Right hindlimb (tissue), 1 donor: ENCODE results near the gene CDX1.
"Not testable (repeated sequence)": the region's sequence is repeated elsewhere in the genome, so short reads cannot be mapped to it uniquely, and the experiment has no call there.

Source experiments
- DNase-seq: peaks from one replicate; pipeline ENCODE4 v3.0.0-alpha.2; 2018

The CDX1 gene

GRCh38 chr5:150210644-150211043 lies 44.1 kb downstream of the CDX1 start:
- DNase-seq = no peak

GRCh38 chr5:150211156-150212030 lies 44.8 kb downstream of the CDX1 start:
- no peak for DNase-seq

DNA sequence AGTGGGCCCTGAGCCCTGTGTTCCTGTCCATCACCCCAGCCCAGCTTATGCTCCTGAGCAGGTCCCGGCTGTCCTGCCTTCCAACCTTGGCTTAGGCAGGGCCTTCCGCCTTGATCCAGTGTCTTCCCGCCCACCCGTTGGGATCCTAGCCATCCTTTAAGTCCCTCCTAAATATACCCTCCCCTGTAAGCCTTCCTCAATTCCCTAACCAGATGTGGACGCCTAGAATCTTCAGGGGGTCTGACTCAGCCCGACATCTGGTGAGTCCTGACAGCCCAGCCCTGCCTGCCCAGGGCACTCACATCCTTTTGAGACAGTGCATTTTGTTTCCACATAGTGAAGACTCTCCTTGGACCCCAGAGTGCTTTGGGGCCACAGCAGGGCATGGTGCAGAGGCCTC lies 47.0 kb downstream of the CDX1 start:
- DNase-seq = peak; percentile 74

- peak; percentile 65 for DNase-seq
These were observed 47.7 kb downstream of the CDX1 start for GRCh38 chr5:150214289-150214688.

DNA sequence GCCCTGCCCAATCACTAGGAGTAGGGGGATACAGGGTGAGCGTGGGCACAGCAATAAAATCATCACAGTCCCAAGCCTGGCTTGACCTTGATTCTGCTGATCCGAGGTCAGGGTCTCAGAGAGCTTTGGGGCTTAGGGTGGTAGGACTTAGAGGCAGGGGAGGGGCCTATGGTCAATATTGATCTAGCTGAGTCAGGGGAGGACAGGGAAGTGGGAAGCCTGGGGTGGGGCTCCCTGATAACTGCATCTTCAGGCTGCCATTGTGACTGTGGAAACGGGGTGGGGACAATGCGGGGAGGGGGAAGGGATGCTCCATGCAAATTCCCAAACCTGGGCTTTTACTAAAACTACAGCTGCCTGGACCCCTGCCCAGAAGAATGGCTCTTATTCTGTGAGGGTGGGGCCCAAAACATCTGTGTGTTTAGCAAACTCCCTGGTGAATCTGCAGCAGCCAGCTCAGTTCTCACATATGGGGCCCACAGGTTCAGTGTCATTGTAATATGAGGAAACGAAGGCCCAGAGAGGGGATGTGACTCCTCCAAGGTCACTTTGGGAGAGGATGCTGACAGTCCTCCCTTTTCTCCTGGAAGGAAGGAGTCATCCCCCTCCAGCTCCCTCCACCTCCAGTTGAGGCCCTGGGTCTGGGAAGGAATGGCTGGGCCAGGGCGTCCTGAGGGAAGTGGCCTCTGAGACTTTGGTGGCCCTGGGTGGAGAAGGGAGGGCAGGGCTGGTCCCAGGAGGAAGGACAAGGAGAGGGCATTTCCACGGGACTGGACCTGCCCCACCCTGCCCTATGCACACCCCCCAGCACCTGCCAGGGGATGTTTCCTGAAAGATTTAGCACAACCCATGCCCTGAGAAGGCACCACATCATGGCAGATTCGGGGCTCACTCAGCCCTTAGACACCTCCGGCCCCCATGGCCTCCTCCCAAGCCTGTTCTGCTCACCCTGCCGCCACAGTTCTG lies 49.7 kb downstream of the CDX1 start:
- DNase-seq = peak; percentile 86

DNA sequence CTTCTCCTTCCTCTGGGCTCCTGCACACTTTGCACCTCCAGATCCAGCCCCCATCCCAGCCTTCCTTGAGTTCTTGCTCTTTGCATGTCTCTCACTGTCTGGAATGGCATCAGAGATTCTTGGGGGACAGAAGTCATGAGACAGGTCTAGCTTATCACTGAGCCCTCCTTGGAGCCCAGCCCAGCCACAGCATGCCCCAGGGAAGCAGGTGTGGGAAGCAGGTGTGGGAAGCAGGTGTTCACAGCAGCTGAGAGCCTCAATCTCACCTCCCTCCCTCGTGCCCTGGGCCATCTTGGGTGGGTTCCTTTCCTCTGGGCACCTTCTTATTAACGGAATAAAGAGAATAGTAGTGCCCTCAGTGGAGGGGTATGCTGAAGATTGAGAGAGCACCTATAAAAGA lies 50.5 kb downstream of the CDX1 start:
- no peak for DNase-seq

- DNase-seq = peak; percentile 90
These were observed 51.5 kb downstream of the CDX1 start for GRCh38 chr5:150217873-150218692.

DNA sequence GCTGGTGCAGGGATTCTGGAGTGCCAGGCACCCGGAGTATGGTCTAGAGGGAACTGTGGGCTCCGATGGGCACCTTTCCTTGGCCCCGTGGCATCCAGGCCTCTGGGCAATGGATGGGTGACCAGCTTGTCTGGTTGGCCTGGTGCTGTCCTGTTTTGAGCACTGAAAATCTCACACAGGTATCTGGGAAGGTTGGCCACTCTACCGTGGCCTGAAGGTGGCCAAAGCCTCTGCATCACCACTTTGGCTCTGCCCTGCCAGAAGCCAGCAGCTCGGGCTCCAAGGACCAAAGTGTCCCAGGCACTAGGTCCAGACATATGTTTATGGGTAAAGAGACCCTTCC lies 52.1 kb downstream of the CDX1 start:
- no peak for DNase-seq

GRCh38 chr5:150219142-150219541 lies 52.6 kb downstream of the CDX1 start:
- no peak for DNase-seq

DNA sequence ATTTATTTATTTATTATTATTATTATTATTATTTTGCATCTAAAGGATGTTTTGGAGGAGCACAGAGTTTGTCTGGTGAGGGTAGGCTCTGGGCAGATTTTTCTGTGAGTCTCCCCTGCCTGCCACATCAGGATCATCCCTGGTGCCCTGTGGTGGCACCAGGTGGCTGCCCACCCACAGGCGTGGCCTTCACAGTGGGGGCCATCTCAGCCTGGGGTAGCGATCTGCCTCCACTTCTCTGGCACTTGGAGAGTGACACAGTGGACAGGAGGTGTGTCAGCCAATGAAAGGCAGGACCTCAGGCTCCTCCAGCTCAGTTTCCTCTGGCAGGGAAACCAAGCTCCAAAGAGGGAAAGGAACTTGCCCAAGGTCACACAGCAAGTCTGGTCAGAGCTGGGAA lies 53.3 kb downstream of the CDX1 start:
- DNase-seq = no peak

- DNase-seq = no peak
These were observed 54.9 kb downstream of the CDX1 start for GRCh38 chr5:150221471-150221870.

DNA sequence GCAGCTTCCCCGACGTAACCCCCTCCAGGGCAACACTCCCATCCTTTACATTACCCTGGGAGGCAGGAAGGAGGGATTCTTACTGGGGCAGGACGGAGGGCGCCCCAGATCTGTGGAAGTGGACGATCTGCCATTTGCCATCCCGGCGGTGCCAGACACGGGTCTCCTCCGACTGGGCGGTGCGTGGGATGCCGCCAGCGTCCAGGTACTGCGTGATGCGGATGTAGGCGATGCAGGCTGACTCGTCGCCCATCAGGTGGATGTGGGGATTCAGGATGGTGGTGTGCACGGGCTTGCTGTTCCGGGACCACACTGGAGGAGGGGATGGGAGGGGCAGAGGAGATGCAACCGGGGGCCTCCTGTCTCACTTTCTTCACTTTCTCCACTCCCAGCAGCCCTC lies 56.3 kb downstream of the CDX1 start:
- no peak for DNase-seq

- no peak for DNase-seq
These were observed 56.9 kb downstream of the CDX1 start for GRCh38 chr5:150223474-150223873.

DNA sequence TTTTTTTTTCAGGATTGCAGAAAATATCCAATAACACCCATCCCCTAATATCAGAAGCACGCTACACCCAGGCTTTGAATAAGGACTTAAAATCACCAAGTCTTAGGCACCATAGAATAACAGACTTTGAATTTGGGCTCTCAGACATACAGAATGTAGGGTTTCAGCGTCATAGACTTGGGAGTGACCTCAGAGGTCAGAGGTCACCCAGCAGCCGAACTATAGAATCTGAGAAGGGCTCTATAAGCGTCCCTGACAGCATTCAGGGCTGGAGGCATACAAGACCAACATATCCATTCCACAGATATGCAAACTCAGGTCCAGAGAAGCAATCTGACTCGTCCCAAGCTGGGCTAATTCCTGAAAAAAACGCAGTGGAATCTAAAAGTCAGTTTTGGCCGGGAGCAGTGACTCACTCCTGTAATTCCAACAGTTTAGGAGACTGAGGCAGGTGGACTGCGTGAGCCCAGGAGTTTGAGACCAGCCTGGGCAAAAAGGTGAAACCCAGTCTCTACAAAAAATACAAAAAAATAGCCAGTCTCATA lies 58.0 kb downstream of the CDX1 start:
- DNase-seq = no peak

DNA sequence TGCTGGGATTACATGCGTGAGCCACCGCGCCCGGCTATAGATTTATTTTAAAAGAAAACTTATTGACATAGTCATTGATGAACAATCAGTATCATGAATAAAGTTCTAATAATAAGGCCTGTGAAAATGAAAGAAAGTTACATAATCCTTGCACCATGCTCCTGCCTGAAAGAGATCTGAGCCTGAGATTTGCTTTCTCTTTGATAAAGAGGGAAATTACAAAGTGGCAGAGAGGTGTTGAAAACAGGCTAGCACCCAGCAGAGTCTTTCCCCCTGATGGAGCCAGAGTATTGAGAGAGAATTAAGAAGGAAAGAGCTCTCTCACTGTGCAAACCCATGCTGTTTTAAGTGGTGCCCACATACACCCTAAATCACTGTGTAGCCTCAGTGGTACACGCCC lies 60.5 kb downstream of the CDX1 start:
- DNase-seq = no peak

DNA sequence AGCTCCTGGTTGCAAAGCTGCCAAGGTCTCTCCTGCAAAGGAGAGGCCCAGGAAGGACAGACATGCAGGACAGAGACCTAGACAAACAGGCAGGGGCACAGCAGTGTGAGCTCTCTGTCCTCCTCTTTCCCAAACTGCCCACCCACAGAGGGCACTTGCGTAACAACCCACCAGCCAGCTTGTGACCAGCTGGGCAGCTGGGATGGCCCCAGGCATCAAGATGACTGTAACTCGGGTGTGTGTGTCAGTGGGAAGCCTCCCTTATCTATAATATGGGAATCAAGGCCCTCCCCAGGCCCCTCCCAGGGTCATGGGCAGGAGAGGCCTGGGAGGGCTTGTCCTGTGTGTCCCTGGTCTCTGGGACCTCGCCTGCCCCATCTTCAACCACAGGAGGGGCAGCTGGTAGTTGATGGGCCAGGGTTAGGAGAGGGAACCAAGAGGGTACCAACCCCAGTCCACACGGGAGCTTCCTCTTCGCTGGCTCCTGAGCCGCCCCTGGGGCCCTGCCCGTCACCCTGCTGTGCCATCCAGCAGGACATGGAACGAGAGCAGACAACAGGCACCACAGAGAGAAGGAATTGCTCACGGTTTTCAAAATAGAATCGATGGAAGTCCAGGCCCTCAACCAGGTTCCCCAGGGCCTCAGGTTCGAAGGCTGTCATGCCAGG lies 61.2 kb downstream of the CDX1 start:
- DNase-seq = no peak

DNA sequence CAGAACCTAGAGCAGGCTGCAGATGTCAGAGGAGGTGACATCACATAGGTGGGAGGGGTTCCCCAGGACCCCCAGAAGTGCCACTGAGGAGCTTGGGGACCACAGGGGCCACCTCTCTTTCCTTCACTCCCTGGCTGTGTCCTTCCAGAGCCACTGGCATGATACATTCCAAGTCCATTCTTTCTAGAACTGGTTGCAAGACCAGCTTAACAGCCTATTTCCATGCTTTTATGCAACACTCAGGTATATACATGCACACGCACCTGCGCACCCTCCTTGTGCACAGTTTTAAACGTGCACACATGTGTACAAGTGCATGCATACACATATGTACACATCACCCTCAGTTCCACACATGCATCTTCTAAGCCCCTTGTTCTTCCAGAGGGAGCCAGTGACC lies 63.0 kb downstream of the CDX1 start:
- DNase-seq = no peak

DNA sequence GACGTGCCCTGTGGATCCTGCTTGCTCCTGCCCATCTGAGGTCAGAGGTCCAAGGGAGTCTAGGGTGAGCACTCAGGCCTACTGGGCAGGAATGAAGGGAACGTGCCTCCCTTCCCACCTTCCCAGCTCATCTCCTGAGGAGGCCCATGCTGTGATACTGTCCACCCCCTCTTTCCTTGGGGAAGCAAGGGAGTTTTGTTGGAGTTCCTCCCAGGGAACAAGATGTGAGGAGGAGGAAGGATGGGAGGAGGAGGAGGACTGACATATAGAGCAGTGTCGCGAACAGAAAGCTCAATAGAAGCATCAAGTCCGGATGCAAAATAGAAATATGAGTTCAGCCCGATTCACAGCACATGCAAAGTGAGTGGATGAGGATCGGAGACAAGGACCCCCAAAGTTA lies 64.3 kb downstream of the CDX1 start:
- DNase-seq = no peak

- not testable (repeated sequence) for DNase-seq
These were observed 67.1 kb downstream of the CDX1 start for GRCh38 chr5:150233706-150234105.
